ENCODE results near the gene PRSS12. TPM values are rescaled to one million over a fixed set of nuclear protein-coding genes. Genes with fewer than 3 reads are reported as not detected.

Gene PRSS12
- polyA plus RNA-seq, 1 of the 3 experiments (the other 2 are of a cell fraction), result 137 TPM

DNA sequence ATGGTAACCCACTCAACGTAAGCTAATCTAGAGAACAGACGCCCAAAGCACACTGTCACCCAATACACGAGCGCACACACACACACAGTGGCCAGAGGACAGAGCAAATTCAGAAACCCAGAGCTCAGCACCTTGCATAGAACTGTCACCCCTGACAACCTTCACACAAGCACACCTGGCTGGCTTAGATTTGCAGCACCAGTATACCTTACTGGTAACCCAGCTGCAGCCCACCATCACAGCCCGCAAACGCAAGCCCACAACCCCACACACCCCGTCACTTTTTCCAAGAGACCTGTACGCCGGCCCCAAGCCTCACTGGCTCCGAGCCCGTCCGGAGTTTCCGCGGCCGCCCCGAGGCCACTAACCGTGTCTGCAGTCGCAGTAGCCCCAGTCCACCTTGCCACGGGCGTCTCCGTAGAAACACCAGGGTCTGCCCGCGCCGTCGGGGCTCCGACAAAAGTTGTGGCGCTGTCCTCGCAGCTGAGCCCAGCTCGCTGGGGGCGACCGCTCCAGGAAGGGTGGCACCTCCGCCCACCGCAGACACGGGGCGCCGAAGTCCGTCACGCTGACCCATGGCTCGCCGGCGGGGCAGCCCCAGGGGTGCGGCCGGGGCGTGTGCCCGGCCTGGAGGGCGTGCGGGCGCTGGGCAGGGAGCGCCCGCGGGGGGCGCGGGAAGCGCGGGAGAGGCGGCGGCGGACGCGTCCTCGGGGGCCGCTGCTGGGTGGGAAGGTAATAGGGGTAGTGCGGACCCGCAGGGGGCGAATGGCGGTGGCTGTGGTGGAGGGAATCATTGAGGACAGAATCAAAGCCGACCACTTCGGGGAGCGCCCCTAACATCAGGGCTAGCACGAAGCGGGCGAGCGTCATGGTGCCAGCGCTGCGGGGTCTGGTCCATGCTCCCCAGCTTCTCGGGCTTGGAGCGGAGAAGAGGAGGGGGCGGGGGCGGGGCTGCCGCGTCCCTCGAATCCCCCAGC, 664 bp downstream of the PRSS12 start:
- peak overlapping the region; percentile 77 for H2AFZ ChIP-seq (ENCODE audit: low read depth)
- H3K9me2 ChIP-seq, result no peaks in the 10 kb centered on the region
- peaks cover 55% of the 10 kb centered on the region for H3K79me2 ChIP-seq (ENCODE audit: insufficient read depth)
- H3K27me3 ChIP-seq (ENCODE audit: insufficient read depth), result no peaks in the 10 kb centered on the region
- WGBS (ENCODE audit: low lambda C conversion rate), result 0% methylated on average over 17 of the region's 82 CpGs
- peak overlapping the region; percentile 78 for H3K4me2 ChIP-seq
- CTCF ChIA-PET, result interaction anchor here (0.7 to 5.9 kb wide), 31 partner anchors 8 to 404 kb away, joined by 3 to 102 read pairs (median 5); no protein-coding TSS in a partner anchor
- peak overlapping the region; percentile 64 for H3K9ac ChIP-seq
- H3F3A ChIP-seq (replicated peaks; ENCODE audit: insufficient read depth), result peaks cover 26% of the 10 kb centered on the region
- H3K4me3 ChIP-seq (ENCODE audit: low read depth in 2 of 2, low read length in 1 of 2), result peak overlapping the region; percentile 70 to 77
- H3K36me3 ChIP-seq (replicated peaks in 1 of 2; ENCODE audit: control insufficient read depth in 1 of 2, insufficient read depth in 2 of 2, low read length in 1 of 2), result no peaks in the 10 kb centered on the region
- peak; percentile 65 for DNase-seq
- H4K20me1 ChIP-seq (ENCODE audit: insufficient read depth), result no peaks in the 10 kb centered on the region
- peaks cover 6 to 12% of the 10 kb centered on the region in 2 experiments; a peak in 2 of 4 replicates for H3K4me1 ChIP-seq (ENCODE audit: control insufficient read depth in 1 of 2, insufficient read depth in 2 of 2, low read depth in 1 of 2, low read length in 1 of 2)
- no peaks in the 10 kb centered on the region for H3K9me3 ChIP-seq
- peak overlapping the region; percentile 11 to 57; a peak in 3 of 4 replicates for H3K27ac ChIP-seq (ENCODE audit: low read depth in 2 of 2, low read length in 1 of 2)
- POLR2A ChIA-PET, result interaction anchor here (0.6 to 2.1 kb wide), 3 partner anchors 11 to 73 kb away, joined by 3 to 8 read pairs (median 4); no protein-coding TSS in a partner anchor
- TF ChIP-seq RAD21 (IDR thresholded peaks at IDR 0.05; ENCODE audit: low read length) (peak; percentile 10; the same call in 1 of the 2 replicates), GATA2 (CRISPR knock-in tag; IDR thresholded peaks at IDR 0.05) (no peak), EP300 (IDR thresholded peaks at IDR 0.05; ENCODE audit: borderline replicate concordance in 1 of 2, low read depth in 1 of 2, low read length in 1 of 2) (no peak), JUND (IDR thresholded peaks at IDR 0.05) (no peak), MEF2A (IDR thresholded peaks at IDR 0.05; ENCODE audit: borderline replicate concordance, low read depth) (no peak), YY1 (IDR thresholded peaks at IDR 0.05; ENCODE audit: low read depth) (no peak), SMC3 (IDR thresholded peaks at IDR 0.05; ENCODE audit: low read depth, low read length) (no peak), NFIC (IDR thresholded peaks at IDR 0.05; ENCODE audit: borderline replicate concordance) (no peak), ELF1 (IDR thresholded peaks at IDR 0.05) (no peak), REST (IDR thresholded peaks at IDR 0.05; ENCODE audit: low read depth, low read length) (no peak), FOXJ3 (CRISPR knock-in tag; IDR thresholded peaks at IDR 0.05) (no peak), MXI1 (IDR thresholded peaks at IDR 0.05; ENCODE audit: low read depth, low read length) (peak; percentile 65), FOXM1 (IDR thresholded peaks at IDR 0.05; ENCODE audit: low read depth) (no peak), CHD2 (IDR thresholded peaks at IDR 0.05; ENCODE audit: low read length, partially characterized antibody) (no peak), RFX5 (IDR thresholded peaks at IDR 0.05; ENCODE audit: low read length) (no peak), GABPA (IDR thresholded peaks at IDR 0.05; ENCODE audit: low read depth) (no peak), TEAD4 (IDR thresholded peaks at IDR 0.05; ENCODE audit: borderline replicate concordance, insufficient read depth) (no peak), POLR2AphosphoS5 (IDR thresholded peaks at IDR 0.05; ENCODE audit: low read depth, low read length) (no peak), SIN3A (IDR thresholded peaks at IDR 0.05; ENCODE audit: borderline replicate concordance, low read depth, low read length) (0 out of 2 replicates have a peak, but pooled peaks have one; percentile 2)
- TF ChIP-seq, protein P1, sequence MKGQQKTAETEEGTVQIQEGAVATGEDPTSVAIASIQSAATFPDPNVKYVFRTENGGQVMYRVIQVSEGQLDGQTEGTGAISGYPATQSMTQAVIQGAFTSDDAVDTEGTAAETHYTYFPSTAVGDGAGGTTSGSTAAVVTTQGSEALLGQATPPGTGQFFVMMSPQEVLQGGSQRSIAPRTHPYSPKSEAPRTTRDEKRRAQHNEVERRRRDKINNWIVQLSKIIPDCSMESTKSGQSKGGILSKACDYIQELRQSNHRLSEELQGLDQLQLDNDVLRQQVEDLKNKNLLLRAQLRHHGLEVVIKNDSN (IDR thresholded peaks at IDR 0.05; ENCODE audit: borderline replicate concordance, low read depth), result no peak
- TF ChIP-seq, protein P2, sequence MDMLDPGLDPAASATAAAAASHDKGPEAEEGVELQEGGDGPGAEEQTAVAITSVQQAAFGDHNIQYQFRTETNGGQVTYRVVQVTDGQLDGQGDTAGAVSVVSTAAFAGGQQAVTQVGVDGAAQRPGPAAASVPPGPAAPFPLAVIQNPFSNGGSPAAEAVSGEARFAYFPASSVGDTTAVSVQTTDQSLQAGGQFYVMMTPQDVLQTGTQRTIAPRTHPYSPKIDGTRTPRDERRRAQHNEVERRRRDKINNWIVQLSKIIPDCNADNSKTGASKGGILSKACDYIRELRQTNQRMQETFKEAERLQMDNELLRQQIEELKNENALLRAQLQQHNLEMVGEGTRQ (IDR thresholded peaks at IDR 0.05; ENCODE audit: borderline replicate concordance, low read depth, low read length), result no peak
- TF ChIP-seq, protein P3, sequence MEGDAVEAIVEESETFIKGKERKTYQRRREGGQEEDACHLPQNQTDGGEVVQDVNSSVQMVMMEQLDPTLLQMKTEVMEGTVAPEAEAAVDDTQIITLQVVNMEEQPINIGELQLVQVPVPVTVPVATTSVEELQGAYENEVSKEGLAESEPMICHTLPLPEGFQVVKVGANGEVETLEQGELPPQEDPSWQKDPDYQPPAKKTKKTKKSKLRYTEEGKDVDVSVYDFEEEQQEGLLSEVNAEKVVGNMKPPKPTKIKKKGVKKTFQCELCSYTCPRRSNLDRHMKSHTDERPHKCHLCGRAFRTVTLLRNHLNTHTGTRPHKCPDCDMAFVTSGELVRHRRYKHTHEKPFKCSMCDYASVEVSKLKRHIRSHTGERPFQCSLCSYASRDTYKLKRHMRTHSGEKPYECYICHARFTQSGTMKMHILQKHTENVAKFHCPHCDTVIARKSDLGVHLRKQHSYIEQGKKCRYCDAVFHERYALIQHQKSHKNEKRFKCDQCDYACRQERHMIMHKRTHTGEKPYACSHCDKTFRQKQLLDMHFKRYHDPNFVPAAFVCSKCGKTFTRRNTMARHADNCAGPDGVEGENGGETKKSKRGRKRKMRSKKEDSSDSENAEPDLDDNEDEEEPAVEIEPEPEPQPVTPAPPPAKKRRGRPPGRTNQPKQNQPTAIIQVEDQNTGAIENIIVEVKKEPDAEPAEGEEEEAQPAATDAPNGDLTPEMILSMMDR (IDR thresholded peaks at IDR 0.05), result 0 out of 2 replicates have a peak, but pooled peaks have one; percentile 8
- TF ChIP-seq, protein P4, sequence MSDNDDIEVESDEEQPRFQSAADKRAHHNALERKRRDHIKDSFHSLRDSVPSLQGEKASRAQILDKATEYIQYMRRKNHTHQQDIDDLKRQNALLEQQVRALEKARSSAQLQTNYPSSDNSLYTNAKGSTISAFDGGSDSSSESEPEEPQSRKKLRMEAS (IDR thresholded peaks at IDR 0.05; ENCODE audit: low read depth), result 0 out of 2 replicates have a peak, but pooled peaks have one; percentile 24
- TF ChIP-seq, protein P5, sequence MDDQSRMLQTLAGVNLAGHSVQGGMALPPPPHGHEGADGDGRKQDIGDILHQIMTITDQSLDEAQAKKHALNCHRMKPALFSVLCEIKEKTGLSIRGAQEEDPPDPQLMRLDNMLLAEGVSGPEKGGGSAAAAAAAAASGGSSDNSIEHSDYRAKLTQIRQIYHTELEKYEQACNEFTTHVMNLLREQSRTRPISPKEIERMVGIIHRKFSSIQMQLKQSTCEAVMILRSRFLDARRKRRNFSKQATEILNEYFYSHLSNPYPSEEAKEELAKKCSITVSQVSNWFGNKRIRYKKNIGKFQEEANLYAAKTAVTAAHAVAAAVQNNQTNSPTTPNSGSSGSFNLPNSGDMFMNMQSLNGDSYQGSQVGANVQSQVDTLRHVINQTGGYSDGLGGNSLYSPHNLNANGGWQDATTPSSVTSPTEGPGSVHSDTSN (IDR thresholded peaks at IDR 0.05), result no peak
